Endothelial cell of umbilical vein (primary cell): ENCODE data around the gene PSMC1. TPM values are rescaled to one million over a fixed set of nuclear protein-coding genes. Genes with fewer than 3 reads are reported as not detected.

ENCODE experiments used
- BruUV-seq: library from RNA; stranded (reverse); fragments of 400-500 nt; replicated peaks from 2 replicates; lab custom pipeline; 2021; lab: Mats Ljungman, UMichigan
- CTCF ChIA-PET: fragments of 300-600, 350-600 bp; sonication (Branson Sonifier 250); formaldehyde crosslinking; loops from one replicate; lab custom pipeline; 2021; ENCODE audit warnings: antibody characterized with exemption, inconsistent platforms; lab: Charles Lee
- POLR2A ChIA-PET: fragments of 300-600, 350-600 bp; sonication (Branson Sonifier 250); formaldehyde crosslinking; loops from one replicate; lab custom pipeline; 2021; ENCODE audit warnings: antibody characterized with exemption, inconsistent platforms; lab: Charles Lee
- DNase-seq: peaks from one replicate; pipeline ENCODE4 v3.0.0-alpha.2; 2011; ENCODE audit warnings: low read depth, low spot score
- FAIRE-seq: peaks from 2 replicates; lab custom pipeline; 2011; peaks lifted over from hg19 to GRCh38; lab: Jason Lieb, UNC
- H2AFZ ChIP-seq: 2 replicates; pipeline ENCODE4 v1.6.0; 2012; ENCODE audit warnings: low read depth, low read length, control low read depth, inconsistent platforms
- H3K27ac ChIP-seq: 2 replicates; pipeline ENCODE4 v1.5.1; 2011; ENCODE audit warnings: low read depth, mild to moderate bottlenecking, control low read depth, low read length, moderate library complexity; ENCODE audit not compliant: insufficient read depth
- H3K27me3 ChIP-seq, 2 experiments: 2 replicates each; pipeline versions ENCODE4 v1.6.0 to v1.6.1; 2011; ENCODE audit warnings: low read length in 2 of 2, mixed read lengths in 1 of 2; ENCODE audit not compliant: control insufficient read depth in 2 of 2, insufficient read depth in 2 of 2
- H3K36me3 ChIP-seq, 2 experiments: 2 replicates in 1 of 2; 3 replicates in 1 of 2; pipeline ENCODE4 v1.5.1; 2011; ENCODE audit warnings: low read length in 2 of 2, mild to moderate bottlenecking in 1 of 2, moderate library complexity in 1 of 2; ENCODE audit not compliant: control insufficient read depth in 2 of 2, insufficient read depth in 2 of 2; ENCODE audit errors: extremely low read depth in 1 of 2
- H3K4me1 ChIP-seq: 3 replicates; pipeline ENCODE4 v1.5.1; 2011; ENCODE audit warnings: mild to moderate bottlenecking, low read length; ENCODE audit not compliant: control insufficient read depth, insufficient read depth; ENCODE audit errors: extremely low read depth
- H3K4me2 ChIP-seq: 2 replicates; pipeline ENCODE4 v1.6.1; 2011; ENCODE audit warnings: low read length, control low read depth, mixed read lengths; ENCODE audit not compliant: insufficient read depth
- H3K4me3 ChIP-seq, 3 experiments: fragments of 200-600 bp in 1 of 3; sonication (generic), shearing (Covaris generic) in 1 of 3; replicated peaks in 1 of 3; 2 replicates each; pipeline ENCODE4 v1.5.1; 2011 to 2016; ENCODE audit warnings: control low read depth in 3 of 3, low read length in 3 of 3, mild to moderate bottlenecking in 2 of 3, inconsistent platforms in 1 of 3, low read depth in 1 of 3, moderate library complexity in 1 of 3; ENCODE audit not compliant: insufficient read depth in 1 of 3
- H3K79me2 ChIP-seq: 2 replicates; pipeline ENCODE4 v1.6.0; 2012; ENCODE audit warnings: low read length, inconsistent platforms; ENCODE audit not compliant: control insufficient read depth, insufficient read depth
- H3K9ac ChIP-seq: replicated peaks from 2 replicates; pipeline ENCODE3; 2011; ENCODE audit warnings: low read length, control low read depth; ENCODE audit not compliant: insufficient read depth; ENCODE audit errors: extremely low read depth
- H3K9me1 ChIP-seq: replicated peaks from 3 replicates; pipeline ENCODE4 v1.6.0; 2011; ENCODE audit warnings: mild to moderate bottlenecking, low read length; ENCODE audit not compliant: control insufficient read depth, insufficient read depth; ENCODE audit errors: extremely low read depth
- H3K9me3 ChIP-seq: replicated peaks from 2 replicates; pipeline ENCODE4 v1.5.1; 2012; ENCODE audit warnings: low read length, inconsistent platforms; ENCODE audit not compliant: control insufficient read depth, insufficient read depth
- H4K20me1 ChIP-seq: replicated peaks from 2 replicates; pipeline ENCODE3; 2011; ENCODE audit warnings: mild to moderate bottlenecking, low read length; ENCODE audit not compliant: control insufficient read depth, insufficient read depth; ENCODE audit errors: extremely low read depth
- CTCF ChIP-seq, 2 donors: IDR thresholded peaks; 1 replicate in 1 of 2; 2 replicates in 1 of 2; pipeline ENCODE4 v1.5.1; 2011; ENCODE audit warnings: low read length in 2 of 2, mild to moderate bottlenecking in 2 of 2, moderate library complexity in 2 of 2, control low read depth in 1 of 2, inconsistent platforms in 1 of 2, low read depth in 1 of 2; ENCODE audit not compliant: insufficient read depth in 1 of 2; ENCODE audit errors: extremely low read depth in 1 of 2
- MAX ChIP-seq: IDR thresholded peaks from 2 replicates; pipeline ENCODE4 v1.6.1; 2011; ENCODE audit not compliant: insufficient read depth, insufficient read length
- MYC ChIP-seq: IDR thresholded peaks from one replicate; pipeline ENCODE4 v1.6.1; 2011; ENCODE audit warnings: mild to moderate bottlenecking, low read depth, low read length
- POLR2A ChIP-seq: IDR thresholded peaks from 2 replicates; pipeline ENCODE4 v1.6.1; 2012; ENCODE audit warnings: low read depth, mild to moderate bottlenecking, control low read depth, low read length
- POLR2AphosphoS5 ChIP-seq: IDR thresholded peaks from 2 replicates; pipeline ENCODE4 v1.6.1; 2012; ENCODE audit warnings: low read depth, mild to moderate bottlenecking, control low read depth, low read length, moderate library complexity; ENCODE audit not compliant: insufficient read depth
- dilution Hi-C: fragments of 300-500 bp; cut with MboI; formaldehyde crosslinking; loops from one replicate; pipeline ENCODE4 v1.15.0; 2019; ENCODE audit warnings: low sequenced_read_pairs; ENCODE audit not compliant: extremely low pct_ligation_motif_present
- intact Hi-C: fragments of 100-400 bp; cut with micrococcal nuclease; formaldehyde crosslinking; loops from one replicate; pipeline ENCODE4 v1.10.0; 2022
- polyA plus RNA-seq, 4 experiments: library from polyadenylated mRNA; depleted of rRNA in 3 of 4; stranded (reverse) in 3 of 4; unstranded in 1 of 4; fragments of >200 nt; gene quantifications; 2 replicates each; pipeline versions ENCODE4 v1.2.1 to v1.2.3, GENCODE V29; 2011 to 2012; ENCODE audit warnings: missing spikeins in 1 of 4
- total RNA-seq: library from RNA; stranded (reverse); gene quantifications from 2 replicates; pipeline ENCODE4 v1.2.3, GENCODE V29; 2021

PSMC1 gene
- total and polyA plus RNA-seq, 2 donors (not counting 3 experiments of a cell fraction or from before 2014, with no cell fraction given), result 77.4 to 129 TPM

- H3K4me1 ChIP-seq, result no peaks in the 10 kb centered on the region
- ChIA-PET CTCF (interaction anchor here (0.8 to 4.0 kb wide), 15 partner anchors 11 to 599 kb away, joined by 3 to 108 read pairs (median 7); partner anchors contain the start of genes CALM1 and TTC7B), POLR2A (interaction anchor here (1.3 to 1.4 kb wide), 2 partner anchors 95 kb away, joined by 4 to 17 read pairs; partner anchors contain the start of gene CALM1)
- H3K4me2 ChIP-seq, result no peak overlapping the region
- FAIRE-seq (no peak), DNase-seq (no peak)
- no peak overlapping the region for H2AFZ ChIP-seq
- H4K20me1 ChIP-seq, result no peaks in the 10 kb centered on the region
- no peak overlapping the region for H3K9ac ChIP-seq
- no peaks in the 10 kb centered on the region for H3K9me3 ChIP-seq
- no TSS peak for BruUV-seq
- TF ChIP-seq CTCF (IDR thresholded peaks at IDR 0.05; ENCODE audit: extremely low read depth in 1 of 2, insufficient read depth in 1 of 2, low read depth in 1 of 2, low read length in 2 of 2) (no peak), MYC (no peak), POLR2A (no peak)
- dilution Hi-C loops (no loop called here), intact Hi-C loops (loop anchor here (5.0 kb wide), 2 partner anchors 80 to 515 kb away; partner anchors contain the start of gene TTC7B)
- H3K4me3 ChIP-seq, result no peak overlapping the region
- H3K79me2 ChIP-seq, result no peaks in the 10 kb centered on the region
- H3K27ac ChIP-seq, result no peak overlapping the region
- no peaks in the 10 kb centered on the region for H3K27me3 ChIP-seq
- peaks cover 0 to 12% of the 10 kb centered on the region in 2 experiments for H3K36me3 ChIP-seq
- H3K9me1 ChIP-seq, result no peaks in the 10 kb centered on the region
Measured at GRCh38 chr14:90302529-90303303, 46.4 kb downstream of the PSMC1 start.

GRCh38 chr14:90303473-90303872, 47.1 kb downstream of the PSMC1 start:
- H3K4me1 ChIP-seq, result no peaks in the 10 kb centered on the region
- H4K20me1 ChIP-seq, result no peaks in the 10 kb centered on the region
- no peak overlapping the region for H3K9ac ChIP-seq
- DNase-seq (no peak), FAIRE-seq (no peak)
- ChIA-PET CTCF (interaction anchor here (3.0 to 4.0 kb wide), 2 partner anchors 394 to 456 kb away, joined by 54 to 108 read pairs; no protein-coding TSS in a partner anchor), POLR2A (interaction anchor here (1.4 kb wide), 1 partner anchor 94 kb away, joined by 4 read pairs; the partner anchor contains the start of gene CALM1)
- BruUV-seq, result no TSS peak
- no peak overlapping the region for H3K4me3 ChIP-seq
- H3K27ac ChIP-seq, result no peak overlapping the region
- intact Hi-C loops (loop anchor here (5.0 kb wide), 2 partner anchors 79 to 514 kb away; partner anchors contain the start of gene TTC7B), dilution Hi-C loops (no loop called here)
- no peak overlapping the region for H3K4me2 ChIP-seq
- peaks cover 0 to 12% of the 10 kb centered on the region in 2 experiments for H3K36me3 ChIP-seq
- no peak overlapping the region for H2AFZ ChIP-seq
- H3K9me3 ChIP-seq, result no peaks in the 10 kb centered on the region
- no peaks in the 10 kb centered on the region for H3K9me1 ChIP-seq
- H3K79me2 ChIP-seq, result no peaks in the 10 kb centered on the region
- no peaks in the 10 kb centered on the region for H3K27me3 ChIP-seq
- no peak for TF ChIP-seq POLR2AphosphoS5
- no peak for TF ChIP-seq MAX
- TF ChIP-seq CTCF (IDR thresholded peaks at IDR 0.05; ENCODE audit: extremely low read depth in 1 of 2, insufficient read depth in 1 of 2, low read depth in 1 of 2, low read length in 2 of 2), result no peak
